ENCODE data around the gene BTBD1.

BTBD1 gene

GRCh38 chr15:82985688-82986441 lies 81.2 kb downstream of the BTBD1 start, which contains the start of gene RAMAC:
TSS of gene RAMAC (plus strand) at chr15:82986210. CDS start at chr15:82989019, 2,809 bp downstream.
- peak; percentile 92 to 94 for DNase-seq

- DNase-seq = no peak
Measured at GRCh38 chr15:82980981-82981380, 86.1 kb downstream of the BTBD1 start.

GRCh38 chr15:82979726-82980125 lies 87.3 kb downstream of the BTBD1 start:
- DNase-seq = no peak

GRCh38 chr15:82978438-82978837 lies 88.6 kb downstream of the BTBD1 start:
- no peak for DNase-seq

- DNase-seq = no peak
Measured at GRCh38 chr15:82977076-82977475, 90.0 kb downstream of the BTBD1 start.

GRCh38 chr15:82972990-82973389 lies 94.1 kb downstream of the BTBD1 start:
- no peak for DNase-seq

- no peak for DNase-seq
Measured at GRCh38 chr15:82971218-82971984, 95.7 kb downstream of the BTBD1 start.

- no peak for DNase-seq
Measured at GRCh38 chr15:82970696-82971095, 96.4 kb downstream of the BTBD1 start.

- no peak for DNase-seq
Measured at GRCh38 chr15:82970078-82970686, 96.9 kb downstream of the BTBD1 start.

- no peak for DNase-seq
Measured at GRCh38 chr15:82969353-82969752, 97.7 kb downstream of the BTBD1 start.

- peak in 1 of 2 experiments; percentile 18 for DNase-seq
Measured at GRCh38 chr15:82968066-82968465, 99.0 kb downstream of the BTBD1 start.

GRCh38 chr15:82966671-82967071 lies 100.4 kb downstream of the BTBD1 start:
- no peak for DNase-seq

Measured in NCI-H526 (cell line).